Fibroblast of peridontal ligament (primary cell): ENCODE data around the gene NOL6.

Source experiments
- DNase-seq: peaks from one replicate; pipeline ENCODE4 v3.0.0-alpha.2; 2010; ENCODE audit errors: extremely low read depth

Gene NOL6

GRCh38 chr9:33453999-33454660, 19.6 kb downstream of the NOL6 start:
- no peak for DNase-seq

GRCh38 chr9:33453286-33453860, 20.4 kb downstream of the NOL6 start:
- DNase-seq: no peak

- peak; percentile 69 for DNase-seq
Measured at GRCh38 chr9:33452828-33453271, 20.9 kb downstream of the NOL6 start.

DNA sequence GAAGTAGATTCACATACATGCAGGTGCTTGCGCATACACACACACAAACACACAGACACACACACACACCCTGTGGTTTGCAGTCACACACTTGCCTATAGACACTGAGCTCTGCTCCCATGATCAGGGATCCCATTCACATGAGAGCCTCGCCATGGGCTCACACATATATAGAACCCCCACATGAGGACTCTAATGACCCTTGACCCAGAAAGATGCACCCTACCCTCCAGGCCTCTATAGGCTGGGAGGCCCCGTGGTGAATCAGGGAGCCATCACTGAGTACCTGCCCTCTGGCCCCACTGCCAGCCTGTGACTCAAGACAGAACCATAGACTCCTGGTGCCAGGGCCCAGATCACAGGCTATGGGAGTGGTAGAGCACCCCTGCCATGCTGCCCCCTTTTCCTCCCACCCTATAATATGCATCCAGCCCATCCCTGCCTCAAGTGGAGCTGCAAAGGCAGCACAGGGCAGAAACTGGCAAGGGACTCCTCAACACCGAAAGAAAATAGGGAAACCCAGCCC, 23.0 kb downstream of the NOL6 start:
- DNase-seq: no peak

GRCh38 chr9:33449715-33450114, 24.0 kb downstream of the NOL6 start:
- DNase-seq: no peak

DNA sequence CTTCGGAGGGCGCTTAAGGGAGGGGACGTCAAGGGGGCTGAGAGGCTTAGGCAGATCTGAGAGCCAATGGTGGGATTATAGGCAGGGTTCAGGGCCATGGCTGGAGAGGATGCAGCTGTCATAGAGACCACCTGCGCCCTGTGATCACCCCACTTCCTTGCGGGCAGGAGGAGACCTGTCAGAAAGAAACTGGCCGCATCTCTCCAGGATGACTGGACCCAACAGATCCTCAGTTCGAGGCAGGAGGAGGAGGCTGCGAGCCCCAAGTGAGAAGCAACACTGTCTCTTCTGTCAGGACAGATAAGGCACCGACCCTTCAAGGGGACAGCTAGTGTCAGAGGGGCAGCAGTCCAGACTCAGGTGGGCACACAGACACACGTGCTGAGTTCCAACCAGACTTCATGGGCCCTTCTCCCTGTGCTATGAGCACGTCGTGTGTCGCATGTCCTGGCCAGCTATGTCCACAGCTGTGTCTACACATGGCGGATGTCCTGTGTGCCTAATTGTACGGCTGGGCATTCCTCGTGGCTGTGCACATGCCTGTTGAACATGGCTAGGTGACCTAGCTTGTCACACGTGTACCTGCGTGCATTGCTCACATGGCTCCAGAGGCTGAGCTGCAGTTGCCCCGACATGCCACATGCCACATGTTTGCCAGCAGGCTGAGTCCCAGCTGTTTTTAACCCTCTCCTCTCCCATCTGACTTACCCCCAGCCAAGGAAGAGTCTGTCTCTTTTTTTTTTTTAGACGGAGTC, 25.7 kb downstream of the NOL6 start:
- DNase-seq: no peak

GRCh38 chr9:33446946-33447798, 26.6 kb downstream of the NOL6 start, which contains the start of gene AQP3:
Gene AQP3 (minus strand): TSS chr9:33447593. CDS start chr9:33447530, 63 bp downstream.
- DNase-seq: peak; percentile 37

- no peak for DNase-seq
Measured at GRCh38 chr9:33446240-33446945, 27.3 kb downstream of the NOL6 start.

DNA sequence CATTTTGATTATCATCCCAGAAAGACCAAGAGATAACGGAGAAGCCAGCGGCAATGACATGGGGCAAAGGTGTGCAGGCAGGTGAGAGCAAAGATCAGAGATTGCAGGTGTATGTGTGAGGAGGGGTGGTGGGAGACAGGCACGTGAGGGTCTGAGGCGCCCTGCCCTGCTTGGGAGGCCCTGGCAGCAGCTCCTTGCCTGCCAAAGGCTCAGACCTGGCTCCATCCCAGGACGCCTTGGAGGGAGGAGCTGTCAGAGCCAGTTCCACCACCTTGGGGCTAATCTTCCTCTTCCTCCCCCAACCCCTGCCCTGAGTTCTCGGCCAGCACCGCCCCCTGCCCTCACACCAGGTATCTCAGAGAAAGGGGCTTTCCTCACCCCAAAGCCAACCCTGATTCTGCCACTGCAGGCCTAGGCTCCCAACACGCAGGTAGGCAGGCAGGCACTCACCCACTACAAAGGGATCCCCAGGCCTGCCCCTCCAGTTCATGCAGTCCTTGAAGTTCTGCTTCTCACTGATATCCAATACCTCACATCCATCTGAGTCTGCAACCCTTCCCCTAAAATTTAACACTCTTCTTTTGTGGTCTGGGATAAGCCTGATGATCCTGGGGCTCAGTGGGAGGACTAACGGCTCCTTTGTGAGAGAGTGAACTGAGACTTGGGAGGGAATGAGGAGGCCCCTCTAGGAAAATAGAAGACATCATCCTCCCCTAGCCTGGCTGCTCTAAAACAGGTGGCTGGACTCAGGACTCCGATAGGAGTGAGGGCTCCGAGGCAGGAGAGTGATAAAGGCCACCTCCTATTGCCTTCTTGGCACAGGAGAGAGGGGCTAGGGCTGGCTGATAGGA, 28.1 kb downstream of the NOL6 start:
- no peak for DNase-seq

GRCh38 chr9:33443464-33444154, 30.1 kb downstream of the NOL6 start:
- no peak for DNase-seq

DNA sequence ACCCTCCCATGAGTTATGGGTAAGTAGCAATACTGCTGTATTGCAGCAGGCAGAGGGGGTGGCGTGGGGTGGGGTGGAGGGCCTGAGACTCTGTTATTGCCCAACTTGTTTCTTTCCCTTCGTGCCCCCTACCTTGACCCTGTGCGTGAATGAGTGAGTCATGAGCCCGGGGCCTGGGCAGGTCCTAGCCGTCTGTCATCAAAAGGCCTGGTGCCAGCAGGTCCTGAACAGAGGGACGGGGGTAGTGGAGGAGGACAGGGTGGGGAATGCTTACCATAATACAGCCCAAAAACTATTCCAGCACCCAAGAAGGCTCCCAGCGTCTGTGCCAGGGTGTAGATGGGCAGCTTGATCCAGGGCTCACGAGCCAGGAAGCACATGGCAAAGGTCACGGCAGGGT, 30.7 kb downstream of the NOL6 start:
- DNase-seq: no peak

DNA sequence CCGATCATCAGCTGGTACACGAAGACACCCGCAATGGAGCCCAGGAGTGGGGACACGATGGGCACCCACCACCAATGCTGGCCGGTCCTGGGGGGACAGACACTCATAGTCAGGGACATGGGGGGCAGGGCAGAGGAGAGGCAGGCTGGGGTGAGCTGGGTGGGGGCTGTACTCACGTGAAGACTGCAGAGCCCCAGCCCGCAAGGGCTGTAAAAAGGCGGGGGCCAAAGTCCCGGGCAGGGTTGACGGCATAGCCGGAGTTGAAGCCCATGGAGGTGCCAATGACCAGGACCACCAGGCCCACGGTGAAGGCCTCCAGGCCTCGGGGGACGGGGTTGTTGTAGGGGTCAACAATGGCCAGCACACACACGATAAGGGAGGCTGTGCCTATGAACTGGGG, 31.6 kb downstream of the NOL6 start:
- no peak for DNase-seq

GRCh38 chr9:33440609-33441008, 33.1 kb downstream of the NOL6 start:
- DNase-seq: no peak

DNA sequence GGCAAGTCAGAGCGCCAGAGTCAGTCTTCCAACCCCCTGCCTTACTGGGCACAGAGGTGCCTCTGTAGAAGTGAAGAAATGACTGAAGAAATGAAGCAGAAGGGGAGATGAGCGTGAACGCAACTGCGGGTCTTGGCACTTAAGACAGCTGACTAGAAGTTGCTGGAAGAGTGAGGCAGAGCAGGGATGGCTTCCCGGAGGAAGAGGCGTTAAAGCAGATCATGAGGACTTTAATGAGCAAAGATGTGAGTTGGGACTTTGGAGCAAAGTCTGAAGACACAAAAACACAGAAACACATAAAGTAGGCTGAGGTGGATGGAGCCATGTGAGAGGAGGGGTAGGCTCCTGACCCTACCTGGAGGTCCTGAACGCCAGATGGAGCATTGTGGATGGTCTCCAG, 33.5 kb downstream of the NOL6 start:
- DNase-seq: no peak

DNA sequence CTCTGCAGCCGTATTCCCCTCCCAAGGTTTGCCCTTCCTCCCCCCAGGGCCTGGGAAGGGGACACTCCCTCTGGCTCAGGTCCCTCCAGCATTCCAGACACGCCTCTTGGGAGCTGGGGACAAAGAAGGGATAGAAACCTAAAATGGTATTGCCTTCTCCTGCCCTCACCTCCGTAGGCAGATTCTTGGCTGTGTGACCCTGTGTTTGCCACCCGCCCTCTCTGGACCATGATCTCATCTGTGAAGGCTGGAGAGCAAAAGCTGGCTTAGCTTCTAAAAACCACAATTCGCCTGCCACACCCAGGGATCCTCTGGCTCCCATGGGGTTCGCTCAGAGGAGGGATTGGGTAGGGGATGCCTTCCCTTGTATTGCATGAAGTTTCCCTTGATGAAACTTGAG, 34.0 kb downstream of the NOL6 start:
- DNase-seq: peak; percentile 28

- no peak for DNase-seq
Measured at GRCh38 chr9:33438926-33439680, 34.6 kb downstream of the NOL6 start.

DNA sequence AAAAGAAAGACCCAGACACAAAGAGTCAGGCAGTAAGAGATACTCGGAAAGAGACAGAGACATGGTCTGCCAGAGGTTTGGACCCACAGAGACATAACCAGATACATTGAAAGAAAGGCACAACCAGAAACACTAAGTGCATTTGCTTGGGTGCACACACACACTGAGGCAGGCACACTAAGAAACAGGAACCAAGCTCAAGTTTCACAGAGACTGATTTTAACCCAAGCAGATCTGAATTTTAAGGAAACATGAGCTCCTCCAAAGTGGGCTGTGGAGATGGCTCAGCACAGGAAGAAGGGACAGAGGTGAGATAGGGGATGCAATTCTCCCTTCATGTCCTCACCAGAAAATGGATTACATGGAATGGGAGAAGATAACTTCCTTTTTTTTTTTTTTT, 35.8 kb downstream of the NOL6 start:
- no peak for DNase-seq

DNA sequence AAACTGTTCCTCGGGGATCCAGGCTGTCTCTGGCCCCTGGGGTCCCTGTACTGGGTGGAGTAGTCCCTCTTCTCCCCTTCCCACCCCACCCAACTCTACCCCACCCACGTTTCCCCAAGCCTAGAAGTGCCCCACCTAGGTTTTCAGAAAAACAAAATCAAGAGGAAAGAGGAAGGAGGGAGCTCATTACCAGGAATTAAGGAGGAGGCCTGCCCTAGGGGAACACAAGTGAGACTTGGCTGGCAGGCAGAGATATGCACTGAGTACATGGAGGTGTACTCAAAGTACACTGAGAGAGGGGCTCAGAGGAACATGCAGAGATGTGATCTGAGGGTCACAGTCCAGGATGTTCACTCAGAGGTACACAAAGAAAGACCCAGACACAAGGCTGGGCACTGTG, 36.5 kb downstream of the NOL6 start:
- DNase-seq: no peak

GRCh38 chr9:33436445-33436844, 37.3 kb downstream of the NOL6 start:
- no peak for DNase-seq
